ENCODE measurements around the gene STN1. TPM values are rescaled to one million over a fixed set of nuclear protein-coding genes. Genes with fewer than 3 reads are reported as not detected.

Gene STN1
- total RNA-seq, 1 donor = 23.3 TPM

- no peak for DNase-seq (ENCODE audit: low read depth)
- TF ChIP-seq CTCF (IDR thresholded peaks at IDR 0.05; ENCODE audit: insufficient read depth, low read depth, low read length) = no peak
- no peak overlapping the region for H3K4me3 ChIP-seq (ENCODE audit: low read depth, low read length)
Measured at GRCh38 chr10:103930449-103930848, 12.5 kb upstream of the STN1 start.

DNA sequence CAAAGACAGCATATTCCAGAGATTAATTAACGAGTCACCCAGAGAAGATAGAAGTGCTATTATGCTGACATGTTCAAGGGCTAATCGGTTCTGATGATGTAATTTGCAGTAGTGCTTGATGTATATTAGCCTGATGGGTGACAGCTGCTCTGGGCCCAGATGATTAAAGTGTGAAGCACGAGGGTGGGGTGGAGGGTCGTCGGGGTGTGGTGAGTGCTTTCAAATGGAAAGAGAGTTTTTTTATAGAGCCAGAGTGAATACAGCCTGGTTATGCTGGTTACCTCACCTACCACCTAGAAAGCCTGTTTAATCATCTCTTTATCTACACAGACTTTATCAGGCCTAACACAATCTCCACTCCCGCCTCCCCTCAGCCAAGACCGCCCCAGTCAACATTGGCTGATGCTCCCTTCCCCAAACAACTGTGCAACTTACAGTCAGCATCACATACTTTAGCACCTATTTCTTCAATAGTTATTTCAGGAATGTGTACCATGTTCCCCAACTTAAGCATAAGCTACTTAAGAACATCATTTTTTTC, 11.5 kb upstream of the STN1 start:
- DNase-seq (ENCODE audit: low read depth) = no peak
- no peak overlapping the region for H3K4me3 ChIP-seq (ENCODE audit: low read depth, low read length)
- no peak for TF ChIP-seq CTCF (IDR thresholded peaks at IDR 0.05; ENCODE audit: insufficient read depth, low read depth, low read length)

GRCh38 chr10:103928784-103929183, 10.8 kb upstream of the STN1 start:
- TF ChIP-seq CTCF (IDR thresholded peaks at IDR 0.05; ENCODE audit: insufficient read depth, low read depth, low read length) = no peak
- H3K4me3 ChIP-seq (ENCODE audit: low read depth, low read length) = no peak overlapping the region
- no peak for DNase-seq (ENCODE audit: low read depth)

DNA sequence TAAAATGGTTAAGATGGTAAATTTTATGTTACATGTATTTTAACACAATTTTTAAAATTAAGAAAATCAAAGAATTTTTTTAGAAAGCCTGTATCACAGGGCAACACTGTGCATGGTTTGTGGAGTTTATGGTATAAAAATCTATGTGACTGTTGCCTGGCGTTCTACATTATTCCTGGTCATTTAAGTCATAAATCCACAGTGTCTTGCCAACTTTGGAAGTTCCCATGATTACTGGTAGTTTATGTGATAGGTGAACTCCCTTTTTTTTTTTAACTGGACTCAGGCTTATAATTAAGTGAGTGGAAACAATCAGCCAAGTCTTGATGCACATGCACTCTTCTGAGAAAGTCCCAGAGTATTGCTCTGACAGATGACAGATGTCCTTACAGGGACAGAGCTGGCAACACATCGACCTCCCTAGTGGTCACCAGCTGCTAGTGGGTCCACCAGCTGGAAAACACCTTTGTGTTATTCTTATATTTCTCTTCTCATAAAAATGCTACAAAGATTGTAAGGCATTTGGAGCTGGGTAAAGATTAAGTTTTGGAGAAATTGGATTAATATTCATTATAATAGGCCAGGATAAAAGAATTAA, 8.8 kb upstream of the STN1 start:
- TF ChIP-seq CTCF (IDR thresholded peaks at IDR 0.05; ENCODE audit: insufficient read depth, low read depth, low read length) = no peak
- DNase-seq (ENCODE audit: low read depth) = no peak
- H3K4me3 ChIP-seq (ENCODE audit: low read depth, low read length) = no peak overlapping the region

- no peak for DNase-seq (ENCODE audit: low read depth)
- no peak for TF ChIP-seq CTCF (IDR thresholded peaks at IDR 0.05; ENCODE audit: insufficient read depth, low read depth, low read length)
Measured at GRCh38 chr10:103925591-103925990, 7.6 kb upstream of the STN1 start.

DNA sequence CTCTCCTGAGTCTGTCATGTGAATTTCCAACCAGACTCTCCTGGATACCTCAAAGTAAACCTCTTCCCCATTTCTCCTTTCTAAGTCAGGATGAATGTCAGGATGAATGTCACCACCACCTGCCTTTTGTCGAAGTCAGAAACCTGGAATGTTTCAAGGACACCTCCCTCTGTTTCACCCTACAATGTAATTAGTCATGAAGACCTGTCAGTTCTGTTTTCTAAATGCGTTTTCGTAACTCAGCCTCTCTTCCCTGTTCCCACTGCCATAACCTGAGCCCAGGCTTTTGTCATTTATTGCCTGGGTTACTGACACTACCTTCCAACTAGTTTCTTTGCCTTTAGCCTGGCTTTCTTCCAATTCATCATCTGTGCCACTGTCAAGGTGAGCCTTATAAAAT, 5.5 kb upstream of the STN1 start:
- TF ChIP-seq CTCF (IDR thresholded peaks at IDR 0.05; ENCODE audit: insufficient read depth, low read depth, low read length) = no peak
- DNase-seq (ENCODE audit: low read depth) = no peak
- no peak overlapping the region for H3K4me3 ChIP-seq (ENCODE audit: low read depth, low read length)

More at GRCh38 chr10:103925591-103925990, 7.6 kb upstream of the STN1 start:
- H3K4me3 ChIP-seq (ENCODE audit: low read depth, low read length) = no peak overlapping the region

DNA sequence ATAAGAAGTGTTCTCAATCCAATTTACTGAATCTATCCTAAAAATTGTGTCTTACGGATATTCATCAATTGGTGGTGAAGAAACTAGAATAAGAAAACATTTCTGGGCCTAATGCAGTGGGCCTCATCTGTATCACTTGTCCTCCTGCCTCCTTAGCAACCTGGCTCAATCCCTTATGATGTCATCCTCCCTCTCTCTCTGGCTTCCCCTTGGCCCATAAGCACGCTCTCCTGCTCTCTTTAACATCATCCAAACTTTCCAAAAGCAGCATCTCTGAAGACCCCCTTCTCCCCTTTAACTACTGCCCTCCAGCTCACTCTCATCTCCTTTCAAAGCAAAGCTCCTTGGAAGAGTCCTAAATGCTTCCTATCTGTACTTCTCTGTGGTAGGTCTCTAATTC, 4.7 kb upstream of the STN1 start:
- no peak overlapping the region for H3K4me3 ChIP-seq (ENCODE audit: low read depth, low read length)
- no peak for TF ChIP-seq CTCF (IDR thresholded peaks at IDR 0.05; ENCODE audit: insufficient read depth, low read depth, low read length)
- no peak for DNase-seq (ENCODE audit: low read depth)
